GM23248 (cell line): ENCODE measurements around the gene RRP8.

Experiments
- EZH2 ChIP-seq: fragments of 200-600 bp; sonication (generic); IDR thresholded peaks from 2 replicates; pipeline ENCODE4 v1.6.1; 2018; ENCODE audit warnings: antibody characterized with exemption, mild to moderate bottlenecking; ENCODE audit not compliant: insufficient read depth, poor library complexity, severe bottlenecking
- EZH2phosphoT487 ChIP-seq: fragments of 200-600 bp; sonication (generic); IDR thresholded peaks from 2 replicates; pipeline ENCODE4 v1.6.1; 2018; ENCODE audit warnings: antibody characterized with exemption, moderate library complexity, mild to moderate bottlenecking, low read depth; ENCODE audit not compliant: insufficient read depth

GRCh38 chr11:6625156-6625831 lies 21.9 kb upstream of the RRP8 start:
- TF ChIP-seq EZH2 (no peak), EZH2phosphoT487 (no peak)
